ENCODE measurements around the gene HTR3B. TPM values are rescaled to one million over a fixed set of nuclear protein-coding genes. Genes with fewer than 3 reads are reported as not detected.

HTR3B gene
- total and polyA plus RNA-seq, 2 of the 4 experiments (the other 2 are of a cell fraction), result not detected

GRCh38 chr11:113971506-113972195, 67.1 kb downstream of the HTR3B start:
- dilution Hi-C loops (cut with HindIII; ENCODE audit: low sequenced_read_pairs, unreplicated experiment) (no loop called here), intact Hi-C loops (cut with micrococcal nuclease) (no loop called here), in situ Hi-C loops (cut with MboI; ENCODE audit: low sequenced_read_pairs) (no loop called here)
- H2BK120ac ChIP-seq (ENCODE audit: low read depth, low read length), result no peak overlapping the region
- H3K4me3 ChIP-seq (ENCODE audit: insufficient read depth, low read depth, low read length), result no peak overlapping the region
- whole genome bisulfite sequencing, 2 experiments (ENCODE audit: extremely low coverage in 2 of 2, insufficient read length in 1 of 2), result 56% methylated on average over 7 of the region's 15 CpGs; no CpG with 5 or more reads in 1 of the 2 experiments
- no peak overlapping the region for H2BK5ac ChIP-seq (ENCODE audit: low read depth, low read length, poor library complexity, severe bottlenecking)
- H3K4me1 ChIP-seq (ENCODE audit: control insufficient read depth, insufficient read depth, low read length), result no peaks in the 10 kb centered on the region
- H3K14ac ChIP-seq (replicated peaks; ENCODE audit: low read depth, low read length), result no peak overlapping the region
- H3K18ac ChIP-seq (ENCODE audit: low read depth, low read length), result no peak overlapping the region
- H3K23ac ChIP-seq (ENCODE audit: low read depth, low read length), result no peak overlapping the region
- no peak overlapping the region for H2AK5ac ChIP-seq (ENCODE audit: low read depth, low read length)
- TF ChIP-seq CTCF (conservative IDR thresholded peaks at IDR 0.05; ENCODE audit: low read depth, low read length) (no peak), RFX5 (IDR thresholded peaks at IDR 0.05; ENCODE audit: low read depth, low read length) (no peak), MAZ (IDR thresholded peaks at IDR 0.05; ENCODE audit: borderline replicate concordance, low read depth, low read length) (no peak), MXI1 (IDR thresholded peaks at IDR 0.05; ENCODE audit: borderline replicate concordance, low read depth, low read length) (no peak), MAFK (IDR thresholded peaks at IDR 0.05; ENCODE audit: low read depth, low read length) (no peak), RAD21 (IDR thresholded peaks at IDR 0.05; ENCODE audit: low read length) (no peak), FOS (IDR thresholded peaks at IDR 0.05; ENCODE audit: low read depth, low read length) (no peak), ELK1 (IDR thresholded peaks at IDR 0.05; ENCODE audit: borderline replicate concordance, low read depth, low read length) (no peak), CEBPB (IDR thresholded peaks at IDR 0.05; ENCODE audit: low read depth, low read length) (no peak), RCOR1 (IDR thresholded peaks at IDR 0.05; ENCODE audit: insufficient replicate concordance, low read length) (no peak), NFE2L2 (IDR thresholded peaks at IDR 0.05; ENCODE audit: low read depth, low read length) (no peak), CHD1 (IDR thresholded peaks at IDR 0.05; ENCODE audit: low read depth, low read length) (no peak), SMC3 (IDR thresholded peaks at IDR 0.05; ENCODE audit: low read depth, low read length) (no peak), USF2 (IDR thresholded peaks at IDR 0.05; ENCODE audit: low read depth, low read length) (no peak)
- H3K9ac ChIP-seq (ENCODE audit: low read depth, low read length), result no peak overlapping the region
- ATAC-seq (ENCODE audit: low read depth) (no peak), DNase-seq (no peak)
- no peaks in the 10 kb centered on the region for H3K9me3 ChIP-seq (ENCODE audit: control insufficient read depth, insufficient read depth, low read length)
- H2AFZ ChIP-seq (replicated peaks; ENCODE audit: low read length, poor library complexity), result no peak overlapping the region
- H3K27ac ChIP-seq (ENCODE audit: insufficient read depth, low read length), result no peak overlapping the region
- CTCF ChIA-PET, result interaction anchor here (0.5 kb wide), 1 partner anchor 12 kb away, joined by 4 read pairs; no protein-coding TSS in a partner anchor
- H4K91ac ChIP-seq (ENCODE audit: insufficient read depth, low read depth, low read length), result no peak overlapping the region
- H3K27me3 ChIP-seq (ENCODE audit: control insufficient read depth, insufficient read depth, low read length), result peaks cover 2% of the 10 kb centered on the region; the same call in 1 of the 2 replicates
- BruUV-seq (replicated peaks), result no TSS peak
- H4K8ac ChIP-seq (ENCODE audit: low read depth in 2 of 2, low read length in 2 of 2), result no peak overlapping the region
- no peak overlapping the region for H2AK9ac ChIP-seq (replicated peaks; ENCODE audit: low read depth, low read length, poor library complexity)
- no peak overlapping the region for H3K4me2 ChIP-seq (ENCODE audit: low read depth, low read length)
- POLR2A ChIA-PET (ENCODE audit: unreplicated experiment), result no interaction called here
- H4K20me1 ChIP-seq (ENCODE audit: insufficient read depth, low read length), result no peaks in the 10 kb centered on the region
- H4K5ac ChIP-seq (ENCODE audit: low read depth, low read length), result no peak overlapping the region
- no peak overlapping the region for H2BK15ac ChIP-seq (ENCODE audit: low read depth, low read length)
- no peaks in the 10 kb centered on the region for H3K36me3 ChIP-seq (ENCODE audit: control insufficient read depth, insufficient read depth, low read length)
- H3K9me1 ChIP-seq (ENCODE audit: insufficient read depth, low read length), result no peaks in the 10 kb centered on the region
- H2BK20ac ChIP-seq (ENCODE audit: low read depth, low read length), result no peak overlapping the region
- no peak overlapping the region for H3K56ac ChIP-seq (ENCODE audit: extremely low read depth, insufficient read depth, low read length)
- no peak overlapping the region for H3K4ac ChIP-seq (ENCODE audit: low read depth, low read length)
- H3K79me1 ChIP-seq (ENCODE audit: low read depth in 1 of 2, low read length in 2 of 2), result no peaks in the 10 kb centered on the region
